ENCODE data around the gene LEP. TPM values are rescaled to one million over a fixed set of nuclear protein-coding genes. Genes with fewer than 3 reads are reported as not detected.

Gene LEP
- total RNA-seq, 1 experiment from 2014 or later, result not detected

DNA sequence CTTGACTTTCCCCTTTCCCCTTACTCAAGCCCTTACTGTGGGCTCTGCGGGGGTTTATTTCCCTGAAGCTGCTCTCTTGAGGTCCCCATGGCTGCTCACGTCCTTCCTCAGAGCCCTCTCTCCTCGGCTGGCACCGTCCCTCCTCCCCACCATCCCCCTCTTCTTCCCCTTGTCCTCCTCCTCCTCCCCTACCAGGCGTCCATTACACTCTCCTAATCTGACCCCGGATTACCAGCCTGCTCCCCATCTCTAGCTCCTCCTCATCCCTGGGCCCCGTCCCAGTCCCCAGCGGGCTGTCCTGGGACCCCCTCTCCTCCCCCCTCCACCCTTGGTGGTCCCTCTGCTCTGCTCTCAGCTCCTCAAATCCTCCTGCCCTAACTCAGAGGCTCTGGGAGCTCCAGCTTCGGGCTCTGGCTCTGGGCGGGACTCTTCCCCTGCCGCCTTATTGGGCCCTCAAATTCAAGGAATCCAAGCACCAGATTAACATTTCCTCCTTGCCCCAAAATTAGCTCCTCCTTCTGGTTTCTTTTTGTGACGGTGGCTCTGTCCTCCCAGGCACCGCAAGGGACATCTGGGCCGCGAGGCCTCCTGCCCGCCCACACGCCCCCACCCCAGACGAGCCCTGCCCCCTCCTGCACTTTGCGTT, 48.5 kb upstream of the LEP start:
- H3K9me3 ChIP-seq (ENCODE audit: control insufficient read depth, low read depth, low read length), result no peaks in the 10 kb centered on the region
- TF ChIP-seq, protein P1, sequence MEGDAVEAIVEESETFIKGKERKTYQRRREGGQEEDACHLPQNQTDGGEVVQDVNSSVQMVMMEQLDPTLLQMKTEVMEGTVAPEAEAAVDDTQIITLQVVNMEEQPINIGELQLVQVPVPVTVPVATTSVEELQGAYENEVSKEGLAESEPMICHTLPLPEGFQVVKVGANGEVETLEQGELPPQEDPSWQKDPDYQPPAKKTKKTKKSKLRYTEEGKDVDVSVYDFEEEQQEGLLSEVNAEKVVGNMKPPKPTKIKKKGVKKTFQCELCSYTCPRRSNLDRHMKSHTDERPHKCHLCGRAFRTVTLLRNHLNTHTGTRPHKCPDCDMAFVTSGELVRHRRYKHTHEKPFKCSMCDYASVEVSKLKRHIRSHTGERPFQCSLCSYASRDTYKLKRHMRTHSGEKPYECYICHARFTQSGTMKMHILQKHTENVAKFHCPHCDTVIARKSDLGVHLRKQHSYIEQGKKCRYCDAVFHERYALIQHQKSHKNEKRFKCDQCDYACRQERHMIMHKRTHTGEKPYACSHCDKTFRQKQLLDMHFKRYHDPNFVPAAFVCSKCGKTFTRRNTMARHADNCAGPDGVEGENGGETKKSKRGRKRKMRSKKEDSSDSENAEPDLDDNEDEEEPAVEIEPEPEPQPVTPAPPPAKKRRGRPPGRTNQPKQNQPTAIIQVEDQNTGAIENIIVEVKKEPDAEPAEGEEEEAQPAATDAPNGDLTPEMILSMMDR (conservative IDR thresholded peaks at IDR 0.05), result no peak
- DNase-seq, result peak; percentile 39

More for the DNA sequence above, 48.5 kb upstream of the LEP start:
- Histone ChIP-seq H3K4me2 (ENCODE audit: insufficient read depth, insufficient read length, low read length) (no peak overlapping the region), H3T11ph (ENCODE audit: low read length) (no peak overlapping the region), H4K5ac (ENCODE audit: insufficient read length, low read depth, low read length) (no peak overlapping the region), H3K4ac (ENCODE audit: low read depth, low read length) (no peak overlapping the region), H4K91ac (ENCODE audit: insufficient read length, low read depth, low read length) (no peak overlapping the region), H3K79me2 (ENCODE audit: insufficient read depth, low read length) (no peaks in the 10 kb centered on the region), H2AFZ (ENCODE audit: low read length) (no peak overlapping the region), H2BK15ac (ENCODE audit: low read depth, low read length) (no peak overlapping the region), H2BK120ac (ENCODE audit: low read depth, low read length, poor library complexity, severe bottlenecking) (no peak overlapping the region), H3K23ac (ENCODE audit: insufficient read length, low read depth, low read length) (no peak overlapping the region), H2BK5ac (ENCODE audit: insufficient read length, low read length) (no peak overlapping the region), H3K18ac (ENCODE audit: insufficient read length, low read depth, low read length) (peak overlapping the region; percentile 29), H4K20me1 (ENCODE audit: control insufficient read depth, insufficient read depth, insufficient read length) (no peaks in the 10 kb centered on the region), H4K8ac (replicated peaks; ENCODE audit: insufficient read length, low read depth, low read length) (no peak overlapping the region), H3K56ac (ENCODE audit: insufficient read length, low read depth, low read length) (no peak overlapping the region), H3K27me3 (ENCODE audit: insufficient read depth, low read length) (0 out of 2 replicates have a peak, but pooled peaks cover 1% of the 10 kb centered on the region), H2BK20ac (ENCODE audit: low read depth, low read length, poor library complexity, severe bottlenecking) (no peak overlapping the region), H3K14ac (ENCODE audit: insufficient read depth, low read length) (0 out of 2 replicates have a peak overlapping the region, but pooled peaks have one; percentile 49), H3K27ac (ENCODE audit: insufficient read length, low read depth, low read length) (no peak overlapping the region), H2BK12ac (ENCODE audit: insufficient read length, low read depth, low read length) (no peak overlapping the region), H3K4me1 (ENCODE audit: insufficient read depth, low read length) (no peaks in the 10 kb centered on the region; the same call in 1 of the 2 replicates), H3K9ac (ENCODE audit: extremely low read depth, insufficient read length, low read length) (no peak overlapping the region), H3K23me2 (ENCODE audit: insufficient read length, low read depth, low read length, poor library complexity, severe bottlenecking) (no peaks in the 10 kb centered on the region), H3K79me1 (ENCODE audit: insufficient read depth, low read depth, low read length, poor library complexity, severe bottlenecking) (no peaks in the 10 kb centered on the region), H2AK5ac (ENCODE audit: insufficient read length, low read length) (no peak overlapping the region)
- no CpG with 5 or more reads among the region's 19 CpGs for WGBS (ENCODE audit: extremely low coverage, insufficient read length, low lambda C conversion rate)
- Mint-ChIP-seq H3K4me3 (no peak overlapping the region), H3K27me3 (ENCODE audit: low read depth) (peaks cover 66% of the 10 kb centered on the region), H3K27ac (no peak overlapping the region), H3K36me3 (ENCODE audit: insufficient read depth in 1 of 3, low read depth in 3 of 3) (peaks cover 8 to 21% (median 10%) of the 10 kb centered on the region in 3 experiments), H3K9me3 (peaks cover 28 to 30% of the 10 kb centered on the region in 2 experiments), H3K4me1 (peaks cover 18 to 19% of the 10 kb centered on the region in 2 experiments)

All from H9 (cell line).